ENCODE measurements around the gene C11orf86.
"Not testable (repeated sequence)": the region's sequence is repeated elsewhere in the genome, so short reads cannot be mapped to it uniquely, and the experiment has no call there.

DNA sequence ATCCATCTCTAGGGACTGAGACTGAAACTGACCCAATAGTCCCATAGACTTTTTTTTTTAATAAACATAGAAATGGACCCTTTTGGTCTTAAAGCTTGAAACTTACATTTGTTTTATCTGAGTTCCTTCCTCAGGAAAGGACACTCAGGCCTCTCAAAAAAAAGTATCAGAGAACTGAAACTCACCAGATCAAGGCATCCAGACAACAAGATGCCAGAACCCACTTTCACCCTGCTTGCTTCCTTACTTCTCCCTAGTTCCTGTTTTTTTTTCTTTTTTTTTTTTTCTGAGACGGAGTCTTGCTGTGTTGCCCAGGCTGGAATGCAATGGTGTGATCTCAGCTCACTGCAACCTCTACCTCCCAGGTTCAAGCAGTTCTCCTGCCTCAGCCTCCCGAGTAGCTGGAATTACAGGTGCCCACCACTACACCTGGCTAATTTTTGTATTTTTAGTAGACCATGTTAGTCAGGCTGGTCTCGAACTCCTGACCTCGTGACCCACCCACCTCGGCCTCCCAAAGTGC lies 13.4 kb upstream of the C11orf86 start:
- TF ChIP-seq, protein P1, sequence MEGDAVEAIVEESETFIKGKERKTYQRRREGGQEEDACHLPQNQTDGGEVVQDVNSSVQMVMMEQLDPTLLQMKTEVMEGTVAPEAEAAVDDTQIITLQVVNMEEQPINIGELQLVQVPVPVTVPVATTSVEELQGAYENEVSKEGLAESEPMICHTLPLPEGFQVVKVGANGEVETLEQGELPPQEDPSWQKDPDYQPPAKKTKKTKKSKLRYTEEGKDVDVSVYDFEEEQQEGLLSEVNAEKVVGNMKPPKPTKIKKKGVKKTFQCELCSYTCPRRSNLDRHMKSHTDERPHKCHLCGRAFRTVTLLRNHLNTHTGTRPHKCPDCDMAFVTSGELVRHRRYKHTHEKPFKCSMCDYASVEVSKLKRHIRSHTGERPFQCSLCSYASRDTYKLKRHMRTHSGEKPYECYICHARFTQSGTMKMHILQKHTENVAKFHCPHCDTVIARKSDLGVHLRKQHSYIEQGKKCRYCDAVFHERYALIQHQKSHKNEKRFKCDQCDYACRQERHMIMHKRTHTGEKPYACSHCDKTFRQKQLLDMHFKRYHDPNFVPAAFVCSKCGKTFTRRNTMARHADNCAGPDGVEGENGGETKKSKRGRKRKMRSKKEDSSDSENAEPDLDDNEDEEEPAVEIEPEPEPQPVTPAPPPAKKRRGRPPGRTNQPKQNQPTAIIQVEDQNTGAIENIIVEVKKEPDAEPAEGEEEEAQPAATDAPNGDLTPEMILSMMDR (IDR thresholded peaks at IDR 0.05), result not testable (repeated sequence)
- TF ChIP-seq POLR2A (IDR thresholded peaks at IDR 0.05), result not testable (repeated sequence)

Data from vagina (tissue), 2 donors.